ENCODE measurements around the gene NAT9. TPM values are rescaled to one million over a fixed set of nuclear protein-coding genes. Genes with fewer than 3 reads are reported as not detected.
A peak's percentile ranks its signal among the peaks of the same experiment; 100 is the strongest.

Gene NAT9
- total RNA-seq, 4 donors from 2014 or later: 18.3 to 34.4 (median 27.6) TPM

GRCh38 chr17:74778960-74779359 lies 2.8 kb upstream of the NAT9 start:
- in situ Hi-C loops (cut with MboI; ENCODE audit: low pct_ligation_motif_present in 1 of 4, low pct_unique_long_range_greater_than_20kb in 1 of 4, low sequenced_read_pairs in 3 of 4) (no loop called here), intact Hi-C loops (cut with DNase I; ENCODE audit: low total_unique reads) (no loop called here)
- WGBS, 2 donors (ENCODE audit: low coverage in 1 of 2): 59 to 71% methylated on average over 1 to 5 of the region's 5 CpGs
- Histone ChIP-seq H3K4me1 (peaks cover 10 to 35% (median 17%) of the 10 kb centered on the region in 4 donors), H3K9me3 (no peaks in the 10 kb centered on the region), H3K27ac (peak overlapping the region in 1 of 4 donors; percentile 56), H3K4me3 (no peak overlapping the region), H3K27me3 (no peaks in the 10 kb centered on the region), H3K36me3 (no peaks in the 10 kb centered on the region)
- no peak for TF ChIP-seq EP300 (IDR thresholded peaks at IDR 0.05; ENCODE audit: low read depth)
- no peak for TF ChIP-seq POLR2A (IDR thresholded peaks at IDR 0.05)
- TF ChIP-seq POLR2AphosphoS5 (IDR thresholded peaks at IDR 0.05): no peak
- no peak for DNase-seq

- WGBS, 2 donors (ENCODE audit: low coverage in 1 of 2): 72 to 75% methylated on average over 5 to 6 of the region's 6 CpGs
- TF ChIP-seq EP300 (IDR thresholded peaks at IDR 0.05; ENCODE audit: low read depth) (no peak), CTCF (IDR thresholded peaks at IDR 0.05) (no peak), POLR2A (IDR thresholded peaks at IDR 0.05) (no peak), POLR2AphosphoS5 (IDR thresholded peaks at IDR 0.05) (no peak)
- peaks cover 10 to 35% (median 17%) of the 10 kb centered on the region in 4 donors for H3K4me1 ChIP-seq
- H3K27ac ChIP-seq: no peak overlapping the region
- H3K9me3 ChIP-seq: no peaks in the 10 kb centered on the region
- DNase-seq: no peak
- in situ Hi-C loops (cut with MboI; ENCODE audit: low pct_ligation_motif_present in 1 of 4, low pct_unique_long_range_greater_than_20kb in 1 of 4, low sequenced_read_pairs in 3 of 4): no loop called here
- H3K27me3 ChIP-seq: no peaks in the 10 kb centered on the region
- no peak overlapping the region for H3K4me3 ChIP-seq
- intact Hi-C loops (cut with DNase I; ENCODE audit: low total_unique reads): no loop called here
- H3K36me3 ChIP-seq: peaks cover 0 to 4% (median 0%) of the 10 kb centered on the region in 4 donors
These were observed 1.9 kb upstream of the NAT9 start for GRCh38 chr17:74777901-74778515.

- no peaks in the 10 kb centered on the region for H3K9me3 ChIP-seq
- peak overlapping the region; percentile 5 to 75 (median 71) for H3K4me3 ChIP-seq
- peaks cover 0 to 12% (median under 1%) of the 10 kb centered on the region in 4 donors for H3K36me3 ChIP-seq
- TF ChIP-seq CTCF (IDR thresholded peaks at IDR 0.05): no peak
- TF ChIP-seq POLR2A (IDR thresholded peaks at IDR 0.05): no peak
- TF ChIP-seq POLR2AphosphoS5 (IDR thresholded peaks at IDR 0.05): no peak
- no peak for TF ChIP-seq EP300 (IDR thresholded peaks at IDR 0.05; ENCODE audit: low read depth)
- in situ Hi-C loops (cut with MboI; ENCODE audit: low pct_ligation_motif_present in 1 of 4, low pct_unique_long_range_greater_than_20kb in 1 of 4, low sequenced_read_pairs in 3 of 4): no loop called here
- no peaks in the 10 kb centered on the region for H3K27me3 ChIP-seq
- peak overlapping the region; percentile 67 to 81 (median 80) for H3K27ac ChIP-seq
- WGBS, 2 donors (ENCODE audit: low coverage in 1 of 2): 44% methylated on average over 10 of the region's 10 CpGs; no CpG with 5 or more reads in 1 of the 2 donors
- H3K4me1 ChIP-seq: peaks cover 10 to 35% (median 17%) of the 10 kb centered on the region in 4 donors
- intact Hi-C loops (cut with DNase I; ENCODE audit: low total_unique reads): no loop called here
- no peak for DNase-seq
These were observed 845 bp upstream of the NAT9 start for GRCh38 chr17:74776990-74777389.

- no peak for TF ChIP-seq CTCF (IDR thresholded peaks at IDR 0.05)
- no peak for TF ChIP-seq POLR2AphosphoS5 (IDR thresholded peaks at IDR 0.05)
- WGBS, 2 donors (ENCODE audit: low coverage in 1 of 2): 34 to 81% methylated on average over 3 to 12 of the region's 12 CpGs
- intact Hi-C loops (cut with DNase I; ENCODE audit: low total_unique reads): no loop called here
- DNase-seq: no peak
- H3K4me1 ChIP-seq: peaks cover 10 to 33% (median 18%) of the 10 kb centered on the region in 4 donors
- H3K27ac ChIP-seq: peak overlapping the region; percentile 67 to 84 (median 80)
- no peaks in the 10 kb centered on the region for H3K9me3 ChIP-seq
- H3K4me3 ChIP-seq: peak overlapping the region; percentile 68 to 75 (median 72)
- no peaks in the 10 kb centered on the region for H3K27me3 ChIP-seq
- peaks cover 0 to 12% (median 6%) of the 10 kb centered on the region in 4 donors for H3K36me3 ChIP-seq
- in situ Hi-C loops (cut with MboI; ENCODE audit: low pct_ligation_motif_present in 1 of 4, low pct_unique_long_range_greater_than_20kb in 1 of 4, low sequenced_read_pairs in 3 of 4): no loop called here
These were observed 619 bp downstream of the NAT9 start for GRCh38 chr17:74775409-74776043.
